Measurements from ENCODE around the gene CLEC17A. TPM values are rescaled to one million over a fixed set of nuclear protein-coding genes. Genes with fewer than 3 reads are reported as not detected.

CLEC17A gene
- total RNA-seq, 1 donor from 2014 or later: 0.09 TPM

DNA sequence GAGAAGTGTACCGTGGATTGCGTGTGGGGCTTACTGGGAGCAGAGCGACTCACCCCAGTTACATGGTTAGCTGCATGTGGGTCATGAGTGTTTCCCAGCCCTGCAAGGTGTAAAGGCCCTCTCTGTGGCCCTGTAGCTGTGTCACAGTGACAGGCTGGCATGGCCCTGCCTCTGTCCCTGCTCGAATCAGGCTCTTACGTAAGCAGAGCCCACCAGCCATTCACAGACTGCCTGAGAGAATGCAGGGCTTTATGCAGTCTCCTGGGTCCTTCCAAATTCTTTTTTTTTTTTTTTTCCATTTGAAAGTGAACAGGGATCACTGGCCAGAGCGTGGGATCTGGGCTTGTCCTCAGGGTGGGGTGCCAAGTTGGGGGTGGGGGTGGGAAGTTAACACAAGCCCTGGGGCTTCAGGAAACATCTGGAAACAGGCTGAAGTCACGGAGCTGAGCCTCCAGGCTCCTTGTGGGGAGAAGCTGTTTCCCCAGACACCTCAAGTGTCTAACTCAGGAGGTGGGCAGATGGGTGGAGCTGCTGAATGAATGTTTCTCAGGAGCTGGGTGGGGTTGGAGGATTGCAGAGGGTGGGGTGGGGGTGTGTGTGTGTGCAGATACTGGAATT lies 40.1 kb upstream of the CLEC17A start:
- Histone ChIP-seq H2AFZ (ENCODE audit: low read depth, low read length) (no peak overlapping the region), H3K79me2 (ENCODE audit: insufficient read depth, low read length) (peaks cover 13% of the 10 kb centered on the region), H3K4me1 (ENCODE audit: insufficient read depth, low read length) (peaks cover 13% of the 10 kb centered on the region), H3K9me3 (ENCODE audit: insufficient read depth, low read depth, low read length) (no peaks in the 10 kb centered on the region), H3K36me3 (ENCODE audit: insufficient read depth, low read length) (no peaks in the 10 kb centered on the region), H3K4me3 (ENCODE audit: insufficient read depth, low read depth, low read length) (no peak overlapping the region), H3K27ac (ENCODE audit: low read depth, low read length) (no peak overlapping the region), H4K20me1 (ENCODE audit: insufficient read depth, low read length) (peaks cover 45% of the 10 kb centered on the region), H3K9ac (ENCODE audit: low read length) (no peak overlapping the region), H3K4me2 (ENCODE audit: low read length) (no peak overlapping the region), H3K27me3 (ENCODE audit: insufficient read depth, low read length) (no peaks in the 10 kb centered on the region)
- peaks cover 11% of the 10 kb centered on the region for H3K4me1 Mint-ChIP-seq (ENCODE audit: low read depth, unreplicated experiment)
- DNase-seq (ENCODE audit: low read depth) (no peak), FAIRE-seq (no peak)
- peaks cover 14% of the 10 kb centered on the region for H3K36me3 Mint-ChIP-seq (ENCODE audit: low read depth, unreplicated experiment)
- TF ChIP-seq, protein P1, sequence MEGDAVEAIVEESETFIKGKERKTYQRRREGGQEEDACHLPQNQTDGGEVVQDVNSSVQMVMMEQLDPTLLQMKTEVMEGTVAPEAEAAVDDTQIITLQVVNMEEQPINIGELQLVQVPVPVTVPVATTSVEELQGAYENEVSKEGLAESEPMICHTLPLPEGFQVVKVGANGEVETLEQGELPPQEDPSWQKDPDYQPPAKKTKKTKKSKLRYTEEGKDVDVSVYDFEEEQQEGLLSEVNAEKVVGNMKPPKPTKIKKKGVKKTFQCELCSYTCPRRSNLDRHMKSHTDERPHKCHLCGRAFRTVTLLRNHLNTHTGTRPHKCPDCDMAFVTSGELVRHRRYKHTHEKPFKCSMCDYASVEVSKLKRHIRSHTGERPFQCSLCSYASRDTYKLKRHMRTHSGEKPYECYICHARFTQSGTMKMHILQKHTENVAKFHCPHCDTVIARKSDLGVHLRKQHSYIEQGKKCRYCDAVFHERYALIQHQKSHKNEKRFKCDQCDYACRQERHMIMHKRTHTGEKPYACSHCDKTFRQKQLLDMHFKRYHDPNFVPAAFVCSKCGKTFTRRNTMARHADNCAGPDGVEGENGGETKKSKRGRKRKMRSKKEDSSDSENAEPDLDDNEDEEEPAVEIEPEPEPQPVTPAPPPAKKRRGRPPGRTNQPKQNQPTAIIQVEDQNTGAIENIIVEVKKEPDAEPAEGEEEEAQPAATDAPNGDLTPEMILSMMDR (IDR thresholded peaks at IDR 0.05; ENCODE audit: insufficient read depth, low read depth, low read length): no peak
- TF ChIP-seq EZH2 (IDR thresholded peaks at IDR 0.05; ENCODE audit: insufficient read depth, low read length): no peak
- H3K27me3 Mint-ChIP-seq (ENCODE audit: low read depth, unreplicated experiment): no peaks in the 10 kb centered on the region
- no peak overlapping the region for H3K27ac Mint-ChIP-seq (ENCODE audit: unreplicated experiment)
- H3K4me3 Mint-ChIP-seq (ENCODE audit: unreplicated experiment): no peak overlapping the region
- no peaks in the 10 kb centered on the region for H3K9me3 Mint-ChIP-seq (ENCODE audit: unreplicated experiment)

DNA sequence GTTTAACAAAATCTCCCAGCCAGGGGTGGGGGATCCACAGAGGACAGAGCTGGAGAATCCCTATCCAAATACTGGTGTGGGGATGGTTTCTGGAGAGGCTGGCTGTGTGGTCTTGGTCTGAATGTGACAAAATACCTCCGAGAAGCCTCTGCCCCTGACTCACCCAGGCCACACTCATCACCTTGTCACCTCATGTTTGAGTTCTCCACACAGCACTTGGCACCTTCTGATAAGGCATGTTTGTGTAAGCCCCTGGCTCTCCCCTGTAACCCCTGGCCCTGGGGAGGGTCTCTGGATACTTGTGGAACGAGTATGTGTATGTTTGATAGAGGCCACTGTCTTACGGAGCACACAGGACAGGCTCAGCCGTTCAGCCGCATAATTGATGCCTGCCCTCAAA lies 38.8 kb upstream of the CLEC17A start:
- H3K4me2 ChIP-seq (ENCODE audit: low read length): no peak overlapping the region
- Mint-ChIP-seq H3K27me3 (ENCODE audit: low read depth, unreplicated experiment) (no peaks in the 10 kb centered on the region), H3K4me1 (ENCODE audit: low read depth, unreplicated experiment) (peaks cover 11% of the 10 kb centered on the region), H3K9me3 (ENCODE audit: unreplicated experiment) (no peaks in the 10 kb centered on the region), H3K27ac (ENCODE audit: unreplicated experiment) (no peak overlapping the region), H3K4me3 (ENCODE audit: unreplicated experiment) (no peak overlapping the region), H3K36me3 (ENCODE audit: low read depth, unreplicated experiment) (peaks cover 14% of the 10 kb centered on the region)
- H3K4me1 ChIP-seq (ENCODE audit: insufficient read depth, low read length): peaks cover 13% of the 10 kb centered on the region
- H3K9me3 ChIP-seq (ENCODE audit: insufficient read depth, low read depth, low read length): no peaks in the 10 kb centered on the region
- DNase-seq (ENCODE audit: low read depth) (no peak), FAIRE-seq (no peak)
- no peak overlapping the region for H3K9ac ChIP-seq (ENCODE audit: low read length)
- H3K27me3 ChIP-seq (ENCODE audit: insufficient read depth, low read length): no peaks in the 10 kb centered on the region
- H3K27ac ChIP-seq (ENCODE audit: low read depth, low read length): no peak overlapping the region
- H3K79me2 ChIP-seq (ENCODE audit: insufficient read depth, low read length): peaks cover 11% of the 10 kb centered on the region
- peaks cover 48% of the 10 kb centered on the region for H4K20me1 ChIP-seq (ENCODE audit: insufficient read depth, low read length)
- H2AFZ ChIP-seq (ENCODE audit: low read depth, low read length): no peak overlapping the region
- TF ChIP-seq, protein P1 (IDR thresholded peaks at IDR 0.05; ENCODE audit: insufficient read depth, low read depth, low read length): no peak
- no peak for TF ChIP-seq EZH2 (IDR thresholded peaks at IDR 0.05; ENCODE audit: insufficient read depth, low read length)
- peaks cover 2% of the 10 kb centered on the region for H3K36me3 ChIP-seq (ENCODE audit: insufficient read depth, low read length)
- H3K4me3 ChIP-seq (ENCODE audit: insufficient read depth, low read depth, low read length): no peak overlapping the region

DNA sequence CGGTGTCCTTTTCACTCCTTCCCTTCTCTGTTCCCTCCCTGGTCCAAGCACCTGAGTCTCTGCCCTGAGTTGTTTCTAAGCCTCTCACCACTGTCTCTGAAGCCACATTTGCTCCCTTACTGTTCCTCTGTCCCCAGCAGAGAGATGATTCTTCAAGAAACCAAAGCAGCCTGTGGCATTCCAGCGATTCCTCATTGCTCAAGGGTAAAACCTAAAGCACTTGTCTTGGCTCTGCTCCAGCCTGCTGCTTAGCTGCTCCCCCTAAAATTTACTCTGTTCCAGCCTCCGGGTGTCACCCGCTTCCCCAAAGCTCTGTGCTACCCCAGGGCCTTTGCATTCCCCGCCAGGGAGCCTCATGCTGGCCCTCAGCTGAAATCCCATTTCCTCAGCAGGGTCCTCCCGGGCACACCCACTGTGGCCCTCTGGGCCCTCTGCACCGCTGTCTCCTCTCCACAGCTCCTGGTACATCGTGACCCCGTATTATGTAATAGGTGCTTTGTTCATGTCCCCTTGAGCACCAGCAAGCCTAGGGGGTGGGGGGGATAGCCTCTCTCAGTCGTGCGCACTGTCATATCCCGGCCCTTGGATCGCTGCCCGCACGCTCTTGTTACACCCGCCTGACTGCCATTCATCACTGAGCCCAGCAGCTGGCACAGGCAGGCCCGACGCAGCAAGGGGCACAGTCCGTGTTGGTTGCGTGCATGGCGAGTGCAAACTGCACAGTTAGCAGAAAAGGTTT lies 37.7 kb upstream of the CLEC17A start:
- Histone ChIP-seq H3K9ac (ENCODE audit: low read length) (no peak overlapping the region), H3K4me1 (ENCODE audit: insufficient read depth, low read length) (peaks cover 13% of the 10 kb centered on the region), H3K36me3 (ENCODE audit: insufficient read depth, low read length) (peaks cover 2% of the 10 kb centered on the region), H3K79me2 (ENCODE audit: insufficient read depth, low read length) (peaks cover 8% of the 10 kb centered on the region), H2AFZ (ENCODE audit: low read depth, low read length) (no peak overlapping the region), H3K9me3 (ENCODE audit: insufficient read depth, low read depth, low read length) (no peaks in the 10 kb centered on the region), H3K27ac (ENCODE audit: low read depth, low read length) (no peak overlapping the region), H3K4me3 (ENCODE audit: insufficient read depth, low read depth, low read length) (no peak overlapping the region), H3K4me2 (ENCODE audit: low read length) (peak overlapping the region; percentile 48), H3K27me3 (ENCODE audit: insufficient read depth, low read length) (no peaks in the 10 kb centered on the region), H4K20me1 (ENCODE audit: insufficient read depth, low read length) (peaks cover 43% of the 10 kb centered on the region)
- Mint-ChIP-seq H3K4me3 (ENCODE audit: unreplicated experiment) (no peak overlapping the region), H3K9me3 (ENCODE audit: unreplicated experiment) (no peaks in the 10 kb centered on the region), H3K4me1 (ENCODE audit: low read depth, unreplicated experiment) (peaks cover 11% of the 10 kb centered on the region), H3K36me3 (ENCODE audit: low read depth, unreplicated experiment) (peaks cover 9% of the 10 kb centered on the region), H3K27me3 (ENCODE audit: low read depth, unreplicated experiment) (no peaks in the 10 kb centered on the region), H3K27ac (ENCODE audit: unreplicated experiment) (no peak overlapping the region)
- FAIRE-seq (no peak), DNase-seq (ENCODE audit: low read depth) (no peak)
- TF ChIP-seq, protein P1 (IDR thresholded peaks at IDR 0.05; ENCODE audit: insufficient read depth, low read depth, low read length): no peak
- no peak for TF ChIP-seq EZH2 (IDR thresholded peaks at IDR 0.05; ENCODE audit: insufficient read depth, low read length)
